Endothelial cell of umbilical vein (primary cell): ENCODE data around the gene MTCL1. TPM values are rescaled to one million over a fixed set of nuclear protein-coding genes. Genes with fewer than 3 reads are reported as not detected.

Experiments used
- BruUV-seq: library from RNA; stranded (reverse); fragments of 400-500 nt; replicated peaks from 2 replicates; lab custom pipeline; 2021; lab: Mats Ljungman, UMichigan
- CTCF ChIA-PET: fragments of 300-600, 350-600 bp; sonication (Branson Sonifier 250); formaldehyde crosslinking; loops from one replicate; lab custom pipeline; 2021; ENCODE audit warnings: antibody characterized with exemption, inconsistent platforms; lab: Charles Lee
- POLR2A ChIA-PET: fragments of 300-600, 350-600 bp; sonication (Branson Sonifier 250); formaldehyde crosslinking; loops from one replicate; lab custom pipeline; 2021; ENCODE audit warnings: antibody characterized with exemption, inconsistent platforms; lab: Charles Lee
- DNase-seq: peaks from one replicate; pipeline ENCODE4 v3.0.0-alpha.2; 2011; ENCODE audit warnings: low read depth, low spot score
- FAIRE-seq: peaks from 2 replicates; lab custom pipeline; 2011; peaks lifted over from hg19 to GRCh38; lab: Jason Lieb, UNC
- H2AFZ ChIP-seq: 2 replicates; pipeline ENCODE4 v1.6.0; 2012; ENCODE audit warnings: low read depth, low read length, control low read depth, inconsistent platforms
- H3K27ac ChIP-seq: 2 replicates; pipeline ENCODE4 v1.5.1; 2011; ENCODE audit warnings: low read depth, mild to moderate bottlenecking, control low read depth, low read length, moderate library complexity; ENCODE audit not compliant: insufficient read depth
- H3K27me3 ChIP-seq, 2 experiments: 2 replicates each; pipeline versions ENCODE4 v1.6.0 to v1.6.1; 2011; ENCODE audit warnings: low read length in 2 of 2, mixed read lengths in 1 of 2; ENCODE audit not compliant: control insufficient read depth in 2 of 2, insufficient read depth in 2 of 2
- H3K36me3 ChIP-seq, 2 experiments: 2 replicates in 1 of 2; 3 replicates in 1 of 2; pipeline ENCODE4 v1.5.1; 2011; ENCODE audit warnings: low read length in 2 of 2, mild to moderate bottlenecking in 1 of 2, moderate library complexity in 1 of 2; ENCODE audit not compliant: control insufficient read depth in 2 of 2, insufficient read depth in 2 of 2; ENCODE audit errors: extremely low read depth in 1 of 2
- H3K4me1 ChIP-seq: 3 replicates; pipeline ENCODE4 v1.5.1; 2011; ENCODE audit warnings: mild to moderate bottlenecking, low read length; ENCODE audit not compliant: control insufficient read depth, insufficient read depth; ENCODE audit errors: extremely low read depth
- H3K4me2 ChIP-seq: 2 replicates; pipeline ENCODE4 v1.6.1; 2011; ENCODE audit warnings: low read length, control low read depth, mixed read lengths; ENCODE audit not compliant: insufficient read depth
- H3K4me3 ChIP-seq, 3 experiments: fragments of 200-600 bp in 1 of 3; sonication (generic), shearing (Covaris generic) in 1 of 3; replicated peaks in 1 of 3; 2 replicates each; pipeline ENCODE4 v1.5.1; 2011 to 2016; ENCODE audit warnings: control low read depth in 3 of 3, low read length in 3 of 3, mild to moderate bottlenecking in 2 of 3, inconsistent platforms in 1 of 3, low read depth in 1 of 3, moderate library complexity in 1 of 3; ENCODE audit not compliant: insufficient read depth in 1 of 3
- H3K79me2 ChIP-seq: 2 replicates; pipeline ENCODE4 v1.6.0; 2012; ENCODE audit warnings: low read length, inconsistent platforms; ENCODE audit not compliant: control insufficient read depth, insufficient read depth
- H3K9ac ChIP-seq: replicated peaks from 2 replicates; pipeline ENCODE3; 2011; ENCODE audit warnings: low read length, control low read depth; ENCODE audit not compliant: insufficient read depth; ENCODE audit errors: extremely low read depth
- H3K9me1 ChIP-seq: replicated peaks from 3 replicates; pipeline ENCODE4 v1.6.0; 2011; ENCODE audit warnings: mild to moderate bottlenecking, low read length; ENCODE audit not compliant: control insufficient read depth, insufficient read depth; ENCODE audit errors: extremely low read depth
- H3K9me3 ChIP-seq: replicated peaks from 2 replicates; pipeline ENCODE4 v1.5.1; 2012; ENCODE audit warnings: low read length, inconsistent platforms; ENCODE audit not compliant: control insufficient read depth, insufficient read depth
- H4K20me1 ChIP-seq: replicated peaks from 2 replicates; pipeline ENCODE3; 2011; ENCODE audit warnings: mild to moderate bottlenecking, low read length; ENCODE audit not compliant: control insufficient read depth, insufficient read depth; ENCODE audit errors: extremely low read depth
- CTCF ChIP-seq, 2 donors: IDR thresholded peaks; 1 replicate in 1 of 2; 2 replicates in 1 of 2; pipeline ENCODE4 v1.5.1; 2011; ENCODE audit warnings: low read length in 2 of 2, mild to moderate bottlenecking in 2 of 2, moderate library complexity in 2 of 2, control low read depth in 1 of 2, inconsistent platforms in 1 of 2, low read depth in 1 of 2; ENCODE audit not compliant: insufficient read depth in 1 of 2; ENCODE audit errors: extremely low read depth in 1 of 2
- EZH2 ChIP-seq: IDR thresholded peaks from 2 replicates; pipeline ENCODE4 v1.6.1; 2012; ENCODE audit warnings: borderline replicate concordance, low read depth, mild to moderate bottlenecking, moderate library complexity, low read length, inconsistent platforms; ENCODE audit not compliant: severe bottlenecking
- FOS ChIP-seq: IDR thresholded peaks from 2 replicates; pipeline ENCODE4 v1.6.1; 2011; ENCODE audit warnings: mild to moderate bottlenecking, low read length, moderate library complexity, borderline replicate concordance; ENCODE audit not compliant: insufficient read depth
- GATA2 ChIP-seq: IDR thresholded peaks from 2 replicates; pipeline ENCODE4 v1.7.0; 2011; ENCODE audit warnings: low read depth, mild to moderate bottlenecking, moderate library complexity, mixed read lengths, low read length; ENCODE audit not compliant: insufficient read length, insufficient read depth
- JUN ChIP-seq: IDR thresholded peaks from 2 replicates; pipeline ENCODE4 v1.6.1; 2011; ENCODE audit warnings: borderline replicate concordance, low read depth; ENCODE audit not compliant: insufficient read length, insufficient read depth
- MAX ChIP-seq: IDR thresholded peaks from 2 replicates; pipeline ENCODE4 v1.6.1; 2011; ENCODE audit not compliant: insufficient read depth, insufficient read length
- MYC ChIP-seq: IDR thresholded peaks from one replicate; pipeline ENCODE4 v1.6.1; 2011; ENCODE audit warnings: mild to moderate bottlenecking, low read depth, low read length
- POLR2A ChIP-seq: IDR thresholded peaks from 2 replicates; pipeline ENCODE4 v1.6.1; 2012; ENCODE audit warnings: low read depth, mild to moderate bottlenecking, control low read depth, low read length
- POLR2AphosphoS5 ChIP-seq: IDR thresholded peaks from 2 replicates; pipeline ENCODE4 v1.6.1; 2012; ENCODE audit warnings: low read depth, mild to moderate bottlenecking, control low read depth, low read length, moderate library complexity; ENCODE audit not compliant: insufficient read depth
- dilution Hi-C: fragments of 300-500 bp; cut with MboI; formaldehyde crosslinking; loops from one replicate; pipeline ENCODE4 v1.15.0; 2019; ENCODE audit warnings: low sequenced_read_pairs; ENCODE audit not compliant: extremely low pct_ligation_motif_present
- intact Hi-C: fragments of 100-400 bp; cut with micrococcal nuclease; formaldehyde crosslinking; loops from one replicate; pipeline ENCODE4 v1.10.0; 2022
- polyA plus RNA-seq, 4 experiments: library from polyadenylated mRNA; depleted of rRNA in 3 of 4; stranded (reverse) in 3 of 4; unstranded in 1 of 4; fragments of >200 nt; gene quantifications; 2 replicates each; pipeline versions ENCODE4 v1.2.1 to v1.2.3, GENCODE V29; 2011 to 2012; ENCODE audit warnings: missing spikeins in 1 of 4
- total RNA-seq: library from RNA; stranded (reverse); gene quantifications from 2 replicates; pipeline ENCODE4 v1.2.3, GENCODE V29; 2021

Gene MTCL1
- total and polyA plus RNA-seq, 2 donors (not counting 3 experiments of a cell fraction or from before 2014, with no cell fraction given), result 11.9 to 75.7 TPM

GRCh38 chr18:8863427-8863826, 158.1 kb downstream of the MTCL1 start:
- no peak overlapping the region for H3K4me2 ChIP-seq
- ChIA-PET POLR2A (no interaction called here), CTCF (no interaction called here)
- no peaks in the 10 kb centered on the region for H3K9me3 ChIP-seq
- no peak overlapping the region for H3K27ac ChIP-seq
- no peaks in the 10 kb centered on the region for H3K4me1 ChIP-seq
- no peak for FAIRE-seq
- dilution Hi-C loops, result no loop called here
- H4K20me1 ChIP-seq, result no peaks in the 10 kb centered on the region
- DNase-seq, result no peak
- H2AFZ ChIP-seq, result no peak overlapping the region
- intact Hi-C loops, result no loop called here
- no peaks in the 10 kb centered on the region for H3K79me2 ChIP-seq
- no TSS peak for BruUV-seq
- H3K27me3 ChIP-seq, result peaks cover 7 to 13% of the 10 kb centered on the region in 2 experiments
- H3K4me3 ChIP-seq, result no peak overlapping the region
- H3K9ac ChIP-seq, result no peak overlapping the region
- TF ChIP-seq GATA2 (no peak), POLR2A (no peak), FOS (no peak), EZH2 (no peak), POLR2AphosphoS5 (no peak), MYC (no peak), JUN (no peak), CTCF (IDR thresholded peaks at IDR 0.05; ENCODE audit: extremely low read depth in 1 of 2, insufficient read depth in 1 of 2, low read depth in 1 of 2, low read length in 2 of 2) (no peak), MAX (no peak)
- H3K9me1 ChIP-seq, result no peaks in the 10 kb centered on the region
- H3K36me3 ChIP-seq, result no peaks in the 10 kb centered on the region
